Measurements from ENCODE around the gene CPA1. TPM values are rescaled to one million over a fixed set of nuclear protein-coding genes. Genes with fewer than 3 reads are reported as not detected.
"Not testable (repeated sequence)": the region's sequence is repeated elsewhere in the genome, so short reads cannot be mapped to it uniquely, and the experiment has no call there.

Gene CPA1
- total RNA-seq, 4 donors from 2014 or later, result not detected

DNA sequence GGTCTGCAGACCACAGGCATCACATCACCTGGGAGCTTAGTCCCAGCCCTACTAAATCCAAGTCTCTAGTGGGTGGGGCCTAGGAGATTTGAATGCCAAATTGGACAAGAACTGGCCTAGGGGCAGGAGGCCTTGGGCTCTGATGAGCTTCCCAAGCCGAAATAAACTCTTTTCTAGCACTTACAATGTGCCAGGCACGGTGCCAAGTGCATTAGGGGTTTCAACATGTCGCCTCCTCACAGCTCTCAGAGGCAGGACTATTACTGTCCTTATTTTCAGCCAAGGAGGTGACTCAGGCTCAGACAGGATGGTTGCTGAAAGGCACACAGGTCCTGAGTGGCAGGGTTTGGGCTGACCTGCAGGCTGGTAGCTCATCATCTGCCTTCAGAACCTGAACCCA, 9.2 kb upstream of the CPA1 start:
- DNase-seq (ENCODE audit: extremely low spot score), result no peak
- no peaks in the 10 kb centered on the region for H3K36me3 ChIP-seq
- no peaks in the 10 kb centered on the region for H3K9me3 ChIP-seq
- peak overlapping the region in 3 of 4 donors; percentile 25 to 87 (median 40) for H3K27ac ChIP-seq (replicated peaks in 1 of 4)
- H3K27me3 ChIP-seq, result no peaks in the 10 kb centered on the region
- intact Hi-C loops (cut with DNase I), result no loop called here
- TF ChIP-seq POLR2A (IDR thresholded peaks at IDR 0.05; ENCODE audit: low read depth) (no peak), POLR2AphosphoS5 (IDR thresholded peaks at IDR 0.05) (no peak), EP300 (IDR thresholded peaks at IDR 0.05) (no peak)
- TF ChIP-seq, protein P1, sequence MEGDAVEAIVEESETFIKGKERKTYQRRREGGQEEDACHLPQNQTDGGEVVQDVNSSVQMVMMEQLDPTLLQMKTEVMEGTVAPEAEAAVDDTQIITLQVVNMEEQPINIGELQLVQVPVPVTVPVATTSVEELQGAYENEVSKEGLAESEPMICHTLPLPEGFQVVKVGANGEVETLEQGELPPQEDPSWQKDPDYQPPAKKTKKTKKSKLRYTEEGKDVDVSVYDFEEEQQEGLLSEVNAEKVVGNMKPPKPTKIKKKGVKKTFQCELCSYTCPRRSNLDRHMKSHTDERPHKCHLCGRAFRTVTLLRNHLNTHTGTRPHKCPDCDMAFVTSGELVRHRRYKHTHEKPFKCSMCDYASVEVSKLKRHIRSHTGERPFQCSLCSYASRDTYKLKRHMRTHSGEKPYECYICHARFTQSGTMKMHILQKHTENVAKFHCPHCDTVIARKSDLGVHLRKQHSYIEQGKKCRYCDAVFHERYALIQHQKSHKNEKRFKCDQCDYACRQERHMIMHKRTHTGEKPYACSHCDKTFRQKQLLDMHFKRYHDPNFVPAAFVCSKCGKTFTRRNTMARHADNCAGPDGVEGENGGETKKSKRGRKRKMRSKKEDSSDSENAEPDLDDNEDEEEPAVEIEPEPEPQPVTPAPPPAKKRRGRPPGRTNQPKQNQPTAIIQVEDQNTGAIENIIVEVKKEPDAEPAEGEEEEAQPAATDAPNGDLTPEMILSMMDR (IDR thresholded peaks at IDR 0.05), result no peak
- H3K4me1 ChIP-seq, result peaks cover 12 to 60% (median 56%) of the 10 kb centered on the region in 4 donors
- 60% methylated on average over 1 of the region's 3 CpGs for WGBS
- H3K4me3 ChIP-seq, result no peak overlapping the region

DNA sequence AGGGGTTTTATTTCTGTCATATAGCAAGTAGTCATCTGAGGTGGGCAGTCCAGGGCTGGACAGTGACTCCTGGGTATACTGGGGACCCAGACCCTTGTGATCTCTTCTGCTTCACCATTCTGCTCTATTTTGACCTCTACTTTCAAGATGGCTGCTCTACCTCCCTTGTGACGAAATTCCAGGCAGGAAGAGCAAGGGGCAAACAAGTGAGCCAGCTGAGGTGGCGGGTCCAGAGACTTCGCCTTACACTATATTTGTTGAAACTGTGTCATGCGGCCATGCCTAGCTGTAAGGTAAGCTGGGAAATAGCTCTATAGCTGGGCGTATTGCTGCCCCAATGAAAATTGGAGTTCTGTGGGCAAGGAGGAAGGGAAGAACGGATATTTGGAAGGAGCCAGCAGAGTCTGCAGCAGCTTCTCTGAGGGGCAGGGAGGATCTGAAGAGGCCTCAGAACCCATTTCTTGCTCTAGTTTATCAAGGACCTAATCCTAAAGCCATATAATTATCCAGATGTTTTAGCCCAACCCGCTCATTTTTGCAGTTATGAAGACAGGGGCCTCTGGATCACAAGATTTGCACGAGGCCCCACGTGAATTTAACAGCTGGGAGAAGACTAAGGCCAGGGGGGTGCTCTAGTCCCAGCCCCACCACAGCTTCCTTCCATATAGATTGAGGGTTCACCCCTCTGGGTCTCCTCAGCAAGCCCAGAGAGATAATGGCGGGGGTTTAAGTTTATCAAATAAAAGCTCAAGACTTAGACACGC, 7.7 kb upstream of the CPA1 start:
- H3K9me3 ChIP-seq, result peaks cover 0 to 5% (median 0%) of the 10 kb centered on the region in 4 donors
- DNase-seq (ENCODE audit: extremely low spot score), result no peak
- H3K27ac ChIP-seq (replicated peaks in 1 of 4), result peak overlapping the region; percentile 84 to 92 (median 88)
- 82% methylated on average over 11 of the region's 11 CpGs for WGBS
- peaks cover 12 to 59% (median 56%) of the 10 kb centered on the region in 4 donors for H3K4me1 ChIP-seq
- H3K27me3 ChIP-seq, result no peaks in the 10 kb centered on the region
- H3K4me3 ChIP-seq, result no peak overlapping the region
- TF ChIP-seq POLR2AphosphoS5 (IDR thresholded peaks at IDR 0.05) (no peak), POLR2A (IDR thresholded peaks at IDR 0.05; ENCODE audit: low read depth) (no peak), EP300 (IDR thresholded peaks at IDR 0.05) (no peak)
- TF ChIP-seq, protein P1 (IDR thresholded peaks at IDR 0.05), result no peak
- no peaks in the 10 kb centered on the region for H3K36me3 ChIP-seq
- intact Hi-C loops (cut with DNase I), result no loop called here

DNA sequence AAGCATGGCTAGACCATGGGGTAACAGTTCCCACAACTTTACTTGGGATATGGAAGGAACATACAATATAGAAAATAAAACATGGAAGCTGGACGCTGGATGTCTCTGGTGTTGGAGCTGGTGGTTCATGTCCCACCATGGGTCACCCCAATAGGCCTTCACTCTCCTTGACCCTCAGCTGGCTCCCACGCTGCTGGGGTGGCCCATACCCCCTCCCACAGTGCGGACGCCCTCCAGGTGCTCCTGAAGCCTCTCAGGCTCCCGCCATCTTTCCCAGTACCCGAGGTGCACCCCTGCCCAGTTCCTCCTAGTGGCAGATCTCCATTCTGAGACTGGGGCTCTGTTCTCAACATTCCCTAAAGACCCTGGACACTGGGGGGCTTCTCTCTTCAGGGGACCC, 5.8 kb upstream of the CPA1 start:
- 96% methylated on average over 6 of the region's 6 CpGs for WGBS
- no peak overlapping the region for H3K4me3 ChIP-seq
- no peaks in the 10 kb centered on the region for H3K27me3 ChIP-seq
- H3K36me3 ChIP-seq, result no peaks in the 10 kb centered on the region
- no peak for TF ChIP-seq EP300 (IDR thresholded peaks at IDR 0.05)
- no peak for TF ChIP-seq POLR2AphosphoS5 (IDR thresholded peaks at IDR 0.05)
- no peak for TF ChIP-seq POLR2A (IDR thresholded peaks at IDR 0.05; ENCODE audit: low read depth)
- TF ChIP-seq, protein P1 (IDR thresholded peaks at IDR 0.05), result no peak
- H3K27ac ChIP-seq (replicated peaks in 1 of 4), result peak overlapping the region; percentile 84 to 92 (median 88)
- peaks cover 12 to 51% (median 48%) of the 10 kb centered on the region in 4 donors for H3K4me1 ChIP-seq
- intact Hi-C loops (cut with DNase I), result no loop called here
- no peak for DNase-seq (ENCODE audit: extremely low spot score)
- H3K9me3 ChIP-seq, result peaks cover 0 to 5% (median 0%) of the 10 kb centered on the region in 4 donors

DNA sequence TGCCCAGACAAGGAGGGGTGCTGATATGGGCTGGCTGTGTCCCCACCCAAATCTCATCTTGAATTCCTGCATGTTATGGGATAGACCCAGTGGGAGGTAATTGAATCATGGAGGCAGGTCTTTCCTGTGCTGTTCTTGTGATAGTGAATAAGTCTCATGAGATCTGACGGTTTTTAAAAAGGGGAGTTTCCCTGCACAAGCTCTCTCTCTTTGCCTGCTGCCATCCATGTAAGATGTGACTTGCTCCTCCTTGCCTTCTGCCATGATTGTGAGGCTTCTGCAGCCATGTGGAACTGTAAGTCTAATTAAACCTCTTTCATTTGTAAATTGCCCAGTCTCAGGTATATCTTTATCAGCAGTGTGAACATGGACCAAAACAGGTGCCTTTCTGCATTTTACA, 3.8 kb upstream of the CPA1 start:
- H3K9me3 ChIP-seq; H3K27ac ChIP-seq (replicated peaks in 1 of 4); H3K4me3 ChIP-seq; H3K36me3 ChIP-seq; intact Hi-C loops (cut with DNase I); DNase-seq (ENCODE audit: extremely low spot score); H3K27me3 ChIP-seq: not testable (repeated sequence)
- peaks cover 12 to 43% (median 38%) of the 10 kb centered on the region in 4 donors for H3K4me1 ChIP-seq
- 50% methylated on average over 1 of the region's 1 CpG for WGBS

DNA sequence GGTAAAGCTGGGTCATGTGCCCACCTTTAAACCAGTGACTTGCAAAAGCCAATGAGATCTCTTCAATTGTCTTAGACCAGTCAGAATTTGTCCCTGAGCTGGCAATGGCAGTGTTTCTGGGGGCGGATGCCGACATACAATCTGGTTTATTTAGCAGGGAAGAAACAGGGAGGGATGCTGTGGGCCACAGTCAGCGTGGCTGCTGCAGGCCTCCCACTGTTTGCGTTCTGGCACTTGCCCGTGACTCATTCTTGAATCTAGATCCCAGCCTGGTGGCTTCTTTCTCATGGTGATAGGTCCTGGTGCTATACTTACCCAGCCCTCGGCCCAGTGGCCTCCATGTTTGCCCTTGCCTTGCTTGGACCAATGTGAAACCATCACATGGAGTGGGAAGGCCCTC, 3.1 kb upstream of the CPA1 start:
- peaks cover 0 to 5% (median 0%) of the 10 kb centered on the region in 4 donors for H3K9me3 ChIP-seq
- H3K4me1 ChIP-seq, result peaks cover 12 to 36% (median 32%) of the 10 kb centered on the region in 4 donors
- TF ChIP-seq, protein P1 (IDR thresholded peaks at IDR 0.05), result no peak
- TF ChIP-seq POLR2A (IDR thresholded peaks at IDR 0.05; ENCODE audit: low read depth) (no peak), POLR2AphosphoS5 (IDR thresholded peaks at IDR 0.05) (no peak), EP300 (IDR thresholded peaks at IDR 0.05) (no peak)
- DNase-seq (ENCODE audit: extremely low spot score), result no peak
- no peak overlapping the region for H3K4me3 ChIP-seq
- WGBS, result 85% methylated on average over 5 of the region's 6 CpGs
- intact Hi-C loops (cut with DNase I), result no loop called here
- H3K36me3 ChIP-seq, result no peaks in the 10 kb centered on the region
- no peaks in the 10 kb centered on the region for H3K27me3 ChIP-seq
- no peak overlapping the region for H3K27ac ChIP-seq (replicated peaks in 1 of 4)
